Cardiac muscle cell (in vitro differentiated cells and primary cell): ENCODE results near the gene AGPS. TPM values are rescaled to one million over a fixed set of nuclear protein-coding genes. Genes with fewer than 3 reads are reported as not detected.
"Not testable (repeated sequence)": the region's sequence is repeated elsewhere in the genome, so short reads cannot be mapped to it uniquely, and the experiment has no call there.

Source experiments
- DNase-seq, 2 donors: peaks; one replicate each; pipeline versions ENCODE4 v3.0.0 to v3.0.0-alpha.2; 2010 to 2017; ENCODE audit warnings: low read depth in 1 of 2, low spot score in 1 of 2
- H3K27ac ChIP-seq: fragments of 200-600 bp; sonication (generic); 2 replicates; pipeline ENCODE4 v1.5.1; 2016
- H3K27me3 ChIP-seq: fragments of 200-600 bp; sonication (generic); 2 replicates; pipeline ENCODE4 v1.6.0; 2016; ENCODE audit warnings: control low read depth
- H3K36me3 ChIP-seq: fragments of 200-600 bp; sonication (generic); 2 replicates; pipeline ENCODE4 v1.5.1; 2016; ENCODE audit warnings: control low read depth
- H3K4me1 ChIP-seq: fragments of 200-600 bp; sonication (generic); 2 replicates; pipeline ENCODE4 v1.8.1; 2017; ENCODE audit warnings: low read depth, mild to moderate bottlenecking, mixed run types
- H3K4me3 ChIP-seq: fragments of 200-600 bp; sonication (generic); 2 replicates; pipeline ENCODE4 v1.5.1; 2016; ENCODE audit warnings: mild to moderate bottlenecking
- H3K9me3 ChIP-seq: fragments of 200-600 bp; sonication (generic); 2 replicates; pipeline ENCODE4 v1.5.1; 2017; ENCODE audit warnings: low read depth, mild to moderate bottlenecking, control low read depth
- polyA plus RNA-seq: library from polyadenylated mRNA; unstranded; fragments of >200 nt; fragmentation: Nextera tagmentation; extraction: Ambion mirVana; gene quantifications from 2 replicates; pipeline ENCODE4 v1.2.1, GENCODE V29; 2016
- total RNA-seq: library from RNA; depleted of rRNA; stranded (reverse); fragments of >200 nt; gene quantifications from 2 replicates; pipeline ENCODE4 v1.2.3, GENCODE V29; 2016
- TF ChIP-seq, protein P1 (sequence below): IDR thresholded peaks from 2 replicates; pipeline ENCODE4 v1.5.1; 2012; ENCODE audit warnings: low read depth, mild to moderate bottlenecking, low read length

AGPS gene
- total and polyA plus RNA-seq, 2 experiments from 2014 or later = 13.6 to 86.3 TPM

DNA sequence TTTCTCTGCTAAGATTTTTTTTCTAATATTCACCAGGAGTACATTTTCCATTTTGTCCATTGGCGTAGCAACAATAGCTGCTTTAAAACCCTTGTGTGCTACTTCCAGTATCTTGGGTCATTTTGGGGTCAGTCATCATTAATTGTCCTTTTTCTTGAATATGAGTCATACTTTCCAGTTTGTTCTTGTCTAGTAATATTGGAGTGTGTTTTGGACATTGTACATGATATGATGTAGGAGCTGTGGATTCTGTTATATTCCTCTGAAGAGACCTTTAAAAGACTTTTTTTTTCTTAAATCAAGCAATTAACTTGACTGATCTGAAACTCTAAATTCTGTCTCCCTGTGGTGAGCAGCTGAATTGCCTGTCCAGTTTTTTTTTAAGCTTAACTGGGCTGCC is 40.8 kb downstream of the AGPS start:
- no peak for DNase-seq
- TF ChIP-seq, protein P1, sequence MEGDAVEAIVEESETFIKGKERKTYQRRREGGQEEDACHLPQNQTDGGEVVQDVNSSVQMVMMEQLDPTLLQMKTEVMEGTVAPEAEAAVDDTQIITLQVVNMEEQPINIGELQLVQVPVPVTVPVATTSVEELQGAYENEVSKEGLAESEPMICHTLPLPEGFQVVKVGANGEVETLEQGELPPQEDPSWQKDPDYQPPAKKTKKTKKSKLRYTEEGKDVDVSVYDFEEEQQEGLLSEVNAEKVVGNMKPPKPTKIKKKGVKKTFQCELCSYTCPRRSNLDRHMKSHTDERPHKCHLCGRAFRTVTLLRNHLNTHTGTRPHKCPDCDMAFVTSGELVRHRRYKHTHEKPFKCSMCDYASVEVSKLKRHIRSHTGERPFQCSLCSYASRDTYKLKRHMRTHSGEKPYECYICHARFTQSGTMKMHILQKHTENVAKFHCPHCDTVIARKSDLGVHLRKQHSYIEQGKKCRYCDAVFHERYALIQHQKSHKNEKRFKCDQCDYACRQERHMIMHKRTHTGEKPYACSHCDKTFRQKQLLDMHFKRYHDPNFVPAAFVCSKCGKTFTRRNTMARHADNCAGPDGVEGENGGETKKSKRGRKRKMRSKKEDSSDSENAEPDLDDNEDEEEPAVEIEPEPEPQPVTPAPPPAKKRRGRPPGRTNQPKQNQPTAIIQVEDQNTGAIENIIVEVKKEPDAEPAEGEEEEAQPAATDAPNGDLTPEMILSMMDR = no peak
- Histone ChIP-seq H3K36me3 (peaks cover 7% of the 10 kb centered on the region), H3K4me3 (no peak overlapping the region), H3K27me3 (no peaks in the 10 kb centered on the region), H3K27ac (no peak overlapping the region), H3K9me3 (no peaks in the 10 kb centered on the region), H3K4me1 (no peaks in the 10 kb centered on the region)

DNA sequence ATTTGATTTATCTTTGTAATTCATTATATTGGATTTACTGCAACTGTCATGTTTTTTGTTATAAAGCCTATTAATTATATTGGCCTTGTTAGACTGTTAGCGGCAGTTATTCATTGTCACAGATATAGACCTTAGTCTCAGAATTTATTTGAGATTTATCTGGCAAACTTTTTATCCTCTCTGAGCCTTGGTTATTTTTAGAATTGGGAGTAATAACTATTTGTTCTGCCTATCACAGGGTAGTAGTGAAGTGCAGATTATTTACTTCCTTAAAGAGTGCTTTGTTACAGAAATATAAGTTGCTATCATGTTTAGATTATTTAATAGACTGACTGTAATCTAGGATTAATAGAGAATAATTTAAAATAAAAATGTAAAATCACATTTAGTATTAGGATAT is 41.9 kb downstream of the AGPS start:
- Histone ChIP-seq H3K4me1 (no peaks in the 10 kb centered on the region), H3K36me3 (peaks cover 7% of the 10 kb centered on the region), H3K27ac (no peak overlapping the region), H3K9me3 (no peaks in the 10 kb centered on the region), H3K4me3 (no peak overlapping the region), H3K27me3 (no peaks in the 10 kb centered on the region)
- DNase-seq = no peak
- TF ChIP-seq, protein P1 = no peak

DNA sequence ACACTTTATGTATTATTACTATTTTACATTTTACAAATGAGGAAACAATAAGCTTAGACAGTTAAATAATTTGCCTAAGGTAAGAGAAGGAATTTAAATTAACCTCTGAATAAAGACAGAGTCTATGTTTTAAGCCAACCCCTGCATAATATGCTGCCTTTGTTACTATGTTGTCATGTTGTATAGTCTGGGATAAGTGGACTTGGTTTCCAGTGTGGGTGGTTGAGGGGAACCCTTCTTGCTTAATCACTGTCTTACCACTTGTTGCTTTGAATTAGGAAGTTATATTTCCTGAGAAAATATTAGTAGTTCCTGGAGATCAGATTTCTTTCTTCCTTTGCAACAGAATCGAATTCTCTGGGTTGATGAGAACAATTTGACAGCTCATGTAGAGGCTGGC is 52.6 kb downstream of the AGPS start:
- H3K36me3 ChIP-seq = peaks cover 16% of the 10 kb centered on the region
- TF ChIP-seq, protein P1 = no peak
- H3K9me3 ChIP-seq = no peaks in the 10 kb centered on the region
- H3K27ac ChIP-seq = no peak overlapping the region
- no peaks in the 10 kb centered on the region for H3K4me1 ChIP-seq
- no peak overlapping the region for H3K4me3 ChIP-seq
- no peak for DNase-seq
- H3K27me3 ChIP-seq = no peaks in the 10 kb centered on the region

DNA sequence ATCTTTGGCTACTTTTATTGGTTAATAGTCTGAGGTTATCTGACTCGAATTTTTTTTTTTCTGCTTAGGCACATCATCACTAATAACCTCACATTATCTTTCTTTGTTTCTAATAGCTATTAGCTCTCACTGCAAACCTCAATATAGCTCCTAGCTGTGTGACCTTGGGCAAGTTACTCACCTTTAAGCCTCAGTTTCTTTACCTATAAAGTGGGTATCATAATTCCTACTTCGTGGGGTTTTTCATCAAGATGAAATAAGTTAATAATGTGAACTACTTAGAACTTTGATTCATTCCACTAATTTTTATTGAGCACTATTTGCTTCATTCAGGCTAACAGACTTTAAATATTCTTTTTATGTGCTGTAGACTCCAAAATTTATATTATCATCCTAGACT is 55.5 kb downstream of the AGPS start:
- no peaks in the 10 kb centered on the region for H3K4me1 ChIP-seq
- TF ChIP-seq, protein P1 = no peak
- no peaks in the 10 kb centered on the region for H3K9me3 ChIP-seq
- peaks cover 16% of the 10 kb centered on the region for H3K36me3 ChIP-seq
- H3K27ac ChIP-seq = no peak overlapping the region
- no peaks in the 10 kb centered on the region for H3K27me3 ChIP-seq
- DNase-seq = no peak
- no peak overlapping the region for H3K4me3 ChIP-seq

DNA sequence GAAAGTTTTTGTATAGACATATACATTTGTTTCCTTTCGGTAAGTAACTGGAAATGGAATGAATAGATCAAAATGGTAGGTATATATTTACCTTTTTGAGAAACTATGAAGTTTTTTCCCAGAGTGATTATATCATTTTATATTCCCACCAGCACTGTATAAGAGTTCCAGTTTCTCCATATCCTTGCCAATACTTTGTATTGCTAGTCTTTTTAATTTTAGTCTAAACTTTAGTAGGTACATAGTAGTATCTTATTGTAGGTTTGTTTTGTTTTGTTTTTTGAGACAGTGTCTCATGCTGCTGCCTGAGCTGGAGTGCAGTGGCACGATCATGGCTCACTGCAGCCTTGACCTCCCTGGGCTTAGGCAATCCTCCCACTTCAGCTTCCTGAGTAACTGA is 56.6 kb downstream of the AGPS start:
- Histone ChIP-seq H3K36me3 (peaks cover 16% of the 10 kb centered on the region), H3K27me3 (no peaks in the 10 kb centered on the region), H3K4me1 (no peaks in the 10 kb centered on the region), H3K27ac (no peak overlapping the region), H3K9me3 (no peaks in the 10 kb centered on the region), H3K4me3 (no peak overlapping the region)
- no peak for DNase-seq
- TF ChIP-seq, protein P1 = no peak

DNA sequence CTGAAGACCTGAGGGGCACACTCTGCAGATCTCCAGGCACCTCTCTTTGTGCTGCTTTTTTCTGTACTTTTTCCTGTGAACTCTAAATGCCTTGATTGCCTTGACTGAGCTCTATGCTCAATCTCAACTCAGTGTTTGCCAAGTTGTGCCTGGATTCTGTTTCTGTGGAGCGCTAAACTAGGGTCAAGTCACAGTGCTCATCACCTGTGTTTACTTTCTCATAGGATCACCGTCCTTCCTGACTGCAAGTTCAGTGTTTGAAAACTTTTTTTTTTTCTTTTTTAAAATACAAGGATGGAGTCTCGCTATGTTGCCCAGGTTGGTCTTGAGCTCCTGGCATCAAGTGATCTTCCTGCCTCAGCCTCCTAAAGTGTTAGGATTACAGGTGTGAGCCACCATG is 62.6 kb downstream of the AGPS start:
- Histone ChIP-seq H3K4me1 (no peaks in the 10 kb centered on the region), H3K36me3 (no peaks in the 10 kb centered on the region), H3K27ac (no peak overlapping the region), H3K27me3 (no peaks in the 10 kb centered on the region), H3K9me3 (no peaks in the 10 kb centered on the region), H3K4me3 (no peak overlapping the region)
- DNase-seq = no peak
- TF ChIP-seq, protein P1 = no peak

DNA sequence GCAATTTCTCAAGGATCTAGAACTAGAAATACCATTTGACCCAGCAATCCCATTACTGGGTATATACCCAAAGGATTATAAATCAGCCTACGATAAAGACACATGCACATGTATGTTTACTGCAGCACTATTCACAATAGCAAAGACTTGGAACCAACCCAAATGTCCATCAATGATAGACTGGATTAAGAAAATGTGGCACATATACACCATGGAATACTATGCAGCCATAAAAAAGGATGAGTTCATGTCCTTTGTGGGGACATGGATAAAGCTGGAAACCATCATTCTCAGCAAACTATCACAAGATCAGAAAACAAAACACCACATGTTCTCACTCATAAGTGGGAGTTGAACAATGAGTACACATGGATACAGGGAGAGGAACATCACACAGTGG is 67.2 kb downstream of the AGPS start:
- H3K27me3 ChIP-seq, H3K4me3 ChIP-seq, H3K27ac ChIP-seq, H3K36me3 ChIP-seq, DNase-seq, H3K4me1 ChIP-seq, H3K9me3 ChIP-seq: not testable (repeated sequence)
